Measurements from ENCODE around the gene MTHFD1. TPM values are rescaled to one million over a fixed set of nuclear protein-coding genes. Genes with fewer than 3 reads are reported as not detected.

Gene MTHFD1
- polyA plus RNA-seq, 3 donors, result 11.8 to 21.3 (median 14.3) TPM

- DNase-seq, result no peak
- intact Hi-C loops (cut with micrococcal nuclease), result no loop called here
- Mint-ChIP-seq H3K27me3 (ENCODE audit: low read depth in 3 of 3) (no peaks in the 10 kb centered on the region), H3K4me1 (no peaks in the 10 kb centered on the region), H3K4me3 (no peak overlapping the region), H3K36me3 (peaks cover 78 to 93% of the 10 kb centered on the region in 2 donors), H3K27ac (peak overlapping the region in 2 of 7 donors; percentile 23 to 27), H3K9me3 (peaks cover 0 to 5% (median 0%) of the 10 kb centered on the region in 7 donors)
- H3K79me2 ChIP-seq (ENCODE audit: insufficient read depth, low read length), result no peaks in the 10 kb centered on the region
- no peaks in the 10 kb centered on the region for H4K20me1 ChIP-seq (ENCODE audit: insufficient read depth, low read length)
- no peaks in the 10 kb centered on the region for H3K9me3 ChIP-seq (replicated peaks in 1 of 2; ENCODE audit: control insufficient read depth in 1 of 2, insufficient read depth in 1 of 2, low read length in 2 of 2)
- H3K4me3 ChIP-seq (replicated peaks in 1 of 3; ENCODE audit: low read depth in 2 of 3, low read length in 3 of 3), result no peak overlapping the region
- TF ChIP-seq, protein P1, sequence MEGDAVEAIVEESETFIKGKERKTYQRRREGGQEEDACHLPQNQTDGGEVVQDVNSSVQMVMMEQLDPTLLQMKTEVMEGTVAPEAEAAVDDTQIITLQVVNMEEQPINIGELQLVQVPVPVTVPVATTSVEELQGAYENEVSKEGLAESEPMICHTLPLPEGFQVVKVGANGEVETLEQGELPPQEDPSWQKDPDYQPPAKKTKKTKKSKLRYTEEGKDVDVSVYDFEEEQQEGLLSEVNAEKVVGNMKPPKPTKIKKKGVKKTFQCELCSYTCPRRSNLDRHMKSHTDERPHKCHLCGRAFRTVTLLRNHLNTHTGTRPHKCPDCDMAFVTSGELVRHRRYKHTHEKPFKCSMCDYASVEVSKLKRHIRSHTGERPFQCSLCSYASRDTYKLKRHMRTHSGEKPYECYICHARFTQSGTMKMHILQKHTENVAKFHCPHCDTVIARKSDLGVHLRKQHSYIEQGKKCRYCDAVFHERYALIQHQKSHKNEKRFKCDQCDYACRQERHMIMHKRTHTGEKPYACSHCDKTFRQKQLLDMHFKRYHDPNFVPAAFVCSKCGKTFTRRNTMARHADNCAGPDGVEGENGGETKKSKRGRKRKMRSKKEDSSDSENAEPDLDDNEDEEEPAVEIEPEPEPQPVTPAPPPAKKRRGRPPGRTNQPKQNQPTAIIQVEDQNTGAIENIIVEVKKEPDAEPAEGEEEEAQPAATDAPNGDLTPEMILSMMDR (IDR thresholded peaks at IDR 0.05), result no peak
- H3K4me1 ChIP-seq (ENCODE audit: control insufficient read depth in 1 of 2, insufficient read depth in 2 of 2, low read length in 2 of 2), result no peaks in the 10 kb centered on the region
- peaks cover 42 to 88% of the 10 kb centered on the region in 2 donors for H3K36me3 ChIP-seq (replicated peaks in 1 of 2; ENCODE audit: control insufficient read depth in 1 of 2, insufficient read depth in 2 of 2, low read length in 2 of 2)
- H3K9ac ChIP-seq (ENCODE audit: insufficient read depth, low read length, poor library complexity, severe bottlenecking), result no peak overlapping the region
- WGBS (ENCODE audit: insufficient coverage), result 100% methylated on average over 1 of the region's 8 CpGs
- H3K27me3 ChIP-seq (ENCODE audit: control insufficient read depth in 2 of 2, insufficient read depth in 2 of 2, low read length in 2 of 2), result no peaks in the 10 kb centered on the region
- H2AFZ ChIP-seq (ENCODE audit: insufficient read depth, low read depth, low read length, poor library complexity, severe bottlenecking), result no peak overlapping the region
- no peak overlapping the region for H3K4me2 ChIP-seq (replicated peaks; ENCODE audit: extremely low read depth, low read length, poor library complexity, severe bottlenecking)
- H3K27ac ChIP-seq (ENCODE audit: low read depth in 1 of 2, low read length in 2 of 2), result no peak overlapping the region
Observed at GRCh38 chr14:64421166-64421565, 33.0 kb downstream of the MTHFD1 start.

GRCh38 chr14:64422005-64422404 lies 33.9 kb downstream of the MTHFD1 start:
- Histone ChIP-seq H3K27ac (ENCODE audit: low read depth in 1 of 2, low read length in 2 of 2) (no peak overlapping the region), H3K9ac (ENCODE audit: insufficient read depth, low read length, poor library complexity, severe bottlenecking) (no peak overlapping the region), H3K4me1 (ENCODE audit: control insufficient read depth in 1 of 2, insufficient read depth in 2 of 2, low read length in 2 of 2) (no peaks in the 10 kb centered on the region), H4K20me1 (ENCODE audit: insufficient read depth, low read length) (no peaks in the 10 kb centered on the region), H3K79me2 (ENCODE audit: insufficient read depth, low read length) (no peaks in the 10 kb centered on the region), H3K4me2 (replicated peaks; ENCODE audit: extremely low read depth, low read length, poor library complexity, severe bottlenecking) (no peak overlapping the region), H3K36me3 (replicated peaks in 1 of 2; ENCODE audit: control insufficient read depth in 1 of 2, insufficient read depth in 2 of 2, low read length in 2 of 2) (peaks cover 42 to 88% of the 10 kb centered on the region in 2 donors), H2AFZ (ENCODE audit: insufficient read depth, low read depth, low read length, poor library complexity, severe bottlenecking) (no peak overlapping the region), H3K4me3 (replicated peaks in 1 of 3; ENCODE audit: low read depth in 2 of 3, low read length in 3 of 3) (no peak overlapping the region), H3K9me3 (replicated peaks in 1 of 2; ENCODE audit: control insufficient read depth in 1 of 2, insufficient read depth in 1 of 2, low read length in 2 of 2) (no peaks in the 10 kb centered on the region), H3K27me3 (ENCODE audit: control insufficient read depth in 2 of 2, insufficient read depth in 2 of 2, low read length in 2 of 2) (no peaks in the 10 kb centered on the region)
- H3K36me3 Mint-ChIP-seq, result peaks cover 78 to 95% of the 10 kb centered on the region in 2 donors
- H3K27me3 Mint-ChIP-seq (ENCODE audit: low read depth in 3 of 3), result no peaks in the 10 kb centered on the region
- no peak for DNase-seq
- peaks cover 0 to 5% (median 0%) of the 10 kb centered on the region in 7 donors for H3K9me3 Mint-ChIP-seq
- H3K27ac Mint-ChIP-seq, result no peak overlapping the region
- WGBS (ENCODE audit: insufficient coverage), result no CpG with 5 or more reads among the region's 1 CpG
- TF ChIP-seq, protein P1 (IDR thresholded peaks at IDR 0.05), result no peak
- H3K4me1 Mint-ChIP-seq, result no peaks in the 10 kb centered on the region
- H3K4me3 Mint-ChIP-seq, result no peak overlapping the region
- intact Hi-C loops (cut with micrococcal nuclease), result no loop called here

All from CD14-positive monocyte (primary cell).